Left colon (tissue), 2 donors: ENCODE measurements around the gene PRKCQ. TPM values are rescaled to one million over a fixed set of nuclear protein-coding genes. Genes with fewer than 3 reads are reported as not detected.

ENCODE experiments used
- ATAC-seq: fragments of 200-7000 bp; cut with Tn5 transposase; one replicate; pipeline ENCODE4 v1.9.1; 2020; ENCODE audit warnings: mild to moderate bottlenecking, moderate library complexity
- DNase-seq, 2 donors: peaks; one replicate each; pipeline ENCODE4 v3.0.0-alpha.2; 2020
- intact Hi-C, 2 donors: fragments of 100-400 bp; cut with DNase I in 1 of 2; cut with micrococcal nuclease in 1 of 2; formaldehyde crosslinking; loops; one replicate each; pipeline versions ENCODE4 v1.11.2 to v1.14.0; 2022; cut with DNase I, micrococcal nuclease
- total RNA-seq, 2 donors: library from RNA; stranded (reverse); fragmentation: NEBNext Ultra II Directional; extraction: Animal tissue kit (Norgen Biotek cat#: 25700); gene quantifications; one replicate each; pipeline ENCODE4 v1.2.1, GENCODE V29; 2021
- donor health status: DM: no; HTN: no; CAD: no.
- donor health status: DM: yes; HTN: yes; CAD: no.

The PRKCQ gene
- total RNA-seq, 2 donors from 2014 or later, result 0.89 TPM

- intact Hi-C loops, result loop anchor here (5.0 to 10.0 kb wide), 2 partner anchors 202 to 310 kb away; partner anchors contain the start of gene PFKFB3 (in 1 of the 2)
- ATAC-seq, result no peak
These were observed 175.7 kb downstream of the PRKCQ start for GRCh38 chr10:6404127-6405072.

GRCh38 chr10:6402960-6403359, 177.1 kb downstream of the PRKCQ start:
- intact Hi-C loops, result loop anchor here (5.0 to 10.0 kb wide), 2 partner anchors 201 to 308 kb away; partner anchors contain the start of gene PFKFB3 (in 1 of the 2)
- DNase-seq, result no peak
- ATAC-seq, result no peak

More at GRCh38 chr10:6404127-6405072, 175.7 kb downstream of the PRKCQ start:
- no peak for DNase-seq

GRCh38 chr10:6402349-6402709, 177.7 kb downstream of the PRKCQ start:
- DNase-seq (no peak), ATAC-seq (no peak)
- intact Hi-C loops, result loop anchor here (5.0 to 10.0 kb wide), 2 partner anchors 200 to 308 kb away; partner anchors contain the start of gene PFKFB3 (in 1 of the 2)

GRCh38 chr10:6401558-6402348, 178.3 kb downstream of the PRKCQ start:
- peak; percentile 71 to 74 for DNase-seq
- intact Hi-C loops, result loop anchor here (2.0 to 10.0 kb wide), 3 partner anchors 199 to 307 kb away; partner anchors contain the start of gene PFKFB3 (in 1 of the 2)
- peak; percentile 99 for ATAC-seq

GRCh38 chr10:6400821-6401465, 179.1 kb downstream of the PRKCQ start:
- intact Hi-C loops, result loop anchor here (2.0 to 10.0 kb wide), 3 partner anchors 199 to 306 kb away; partner anchors contain the start of gene PFKFB3 (in 1 of the 2)
- DNase-seq (no peak), ATAC-seq (no peak)

GRCh38 chr10:6400331-6400730, 179.7 kb downstream of the PRKCQ start:
- ATAC-seq (no peak), DNase-seq (no peak)
- intact Hi-C loops, result loop anchor here (2.0 to 10.0 kb wide), 3 partner anchors 198 to 306 kb away; partner anchors contain the start of gene PFKFB3 (in 1 of the 2)

- DNase-seq (no peak), ATAC-seq (no peak)
- intact Hi-C loops, result loop anchor here (2.0 to 10.0 kb wide), 3 partner anchors 198 to 305 kb away; partner anchors contain the start of gene PFKFB3 (in 1 of the 2)
These were observed 180.2 kb downstream of the PRKCQ start for GRCh38 chr10:6399879-6400278.

- intact Hi-C loops, result no loop called here
- ATAC-seq (no peak), DNase-seq (peak in 1 of 2 donors; percentile 27)
These were observed 180.8 kb downstream of the PRKCQ start for GRCh38 chr10:6399231-6399741.

GRCh38 chr10:6398399-6398798, 181.7 kb downstream of the PRKCQ start:
- ATAC-seq (no peak), DNase-seq (no peak)
- intact Hi-C loops, result no loop called here

GRCh38 chr10:6396652-6397051, 183.4 kb downstream of the PRKCQ start:
- ATAC-seq (no peak), DNase-seq (no peak)
- intact Hi-C loops, result no loop called here

GRCh38 chr10:6396226-6396625, 183.8 kb downstream of the PRKCQ start:
- ATAC-seq (no peak), DNase-seq (no peak)
- intact Hi-C loops, result no loop called here

- ATAC-seq (no peak), DNase-seq (no peak)
- intact Hi-C loops, result no loop called here
These were observed 184.5 kb downstream of the PRKCQ start for GRCh38 chr10:6395606-6396005.

- intact Hi-C loops, result no loop called here
- peak; percentile 100 for ATAC-seq
- DNase-seq, result peak; percentile 37 to 54
These were observed 186.0 kb downstream of the PRKCQ start for GRCh38 chr10:6394084-6394483.

- ATAC-seq, result no peak
- no peak for DNase-seq
- intact Hi-C loops, result no loop called here
These were observed 186.9 kb downstream of the PRKCQ start for GRCh38 chr10:6393168-6393567.

- DNase-seq (no peak), ATAC-seq (no peak)
- intact Hi-C loops, result no loop called here
These were observed 189.7 kb downstream of the PRKCQ start for GRCh38 chr10:6390213-6390845.

- intact Hi-C loops, result no loop called here
- DNase-seq (no peak), ATAC-seq (no peak)
These were observed 191.7 kb downstream of the PRKCQ start for GRCh38 chr10:6388261-6388893.

GRCh38 chr10:6386960-6387359, 193.1 kb downstream of the PRKCQ start:
- no peak for ATAC-seq

GRCh38 chr10:6386346-6386745, 193.7 kb downstream of the PRKCQ start:
- intact Hi-C loops, result no loop called here
- DNase-seq (no peak), ATAC-seq (no peak)

More at GRCh38 chr10:6386960-6387359, 193.1 kb downstream of the PRKCQ start:
- intact Hi-C loops, result no loop called here
- DNase-seq, result no peak
